Mucosa of descending colon (tissue), 3 donors: Measurements from ENCODE around the gene CALHM2. TPM values are rescaled to one million over a fixed set of nuclear protein-coding genes. Genes with fewer than 3 reads are reported as not detected.

Experiments
- ATAC-seq: fragments of 200-7000 bp; cut with Tn5 transposase; one replicate; pipeline ENCODE4 v1.9.1; 2020; ENCODE audit warnings: mild to moderate bottlenecking, moderate library complexity
- DNase-seq, 3 donors: peaks; one replicate each; pipeline ENCODE4 v3.0.0-alpha.2; 2020
- H3K36me3 ChIP-seq: fragments of 200-600 bp; one replicate; pipeline ENCODE4 v1.8.0; 2021; ENCODE audit warnings: low read depth, mild to moderate bottlenecking
- H3K4me1 ChIP-seq: fragments of 200-600 bp; one replicate; pipeline ENCODE4 v1.8.0; 2021; ENCODE audit warnings: low read depth, mild to moderate bottlenecking
- H3K4me3 ChIP-seq: fragments of 200-600 bp; one replicate; pipeline ENCODE4 v1.8.0; 2021; ENCODE audit warnings: mild to moderate bottlenecking
- H3K9me3 ChIP-seq: fragments of 200-600 bp; one replicate; pipeline ENCODE4 v1.8.0; 2021; ENCODE audit warnings: mild to moderate bottlenecking
- intact Hi-C, 2 donors: fragments of 100-400 bp; cut with DNase I in 1 of 2; cut with micrococcal nuclease in 1 of 2; formaldehyde crosslinking; loops; one replicate each; pipeline versions ENCODE4 v1.11.0 to v1.11.1; 2022; cut with DNase I, micrococcal nuclease
- total RNA-seq, 3 donors: library from RNA; stranded (reverse); fragmentation: NEBNext Ultra II Directional in 2 of 3; extraction: Animal tissue kit (Norgen Biotek cat#: 25700) in 2 of 3; gene quantifications; one replicate each; pipeline versions ENCODE4 v1.2.1 to v1.2.4, GENCODE V29; 2021 to 2023
- TF ChIP-seq, protein P1 (sequence below): fragments of 200-600 bp; IDR thresholded peaks from one replicate; pipeline ENCODE4 v1.8.0; 2022; ENCODE audit warnings: antibody characterized with exemption, mild to moderate bottlenecking
- donor health status: DM: no; HTN: no; CAD: no; lungs with moderate emphysema.
- donor health status: DM: no; HTN: no; CAD: no.
- donor health status: DM: no; HTN: yes; CAD: no.

CALHM2 gene
- total RNA-seq, 3 donors from 2014 or later: 5.8 to 16.8 (median 12.3) TPM

DNA sequence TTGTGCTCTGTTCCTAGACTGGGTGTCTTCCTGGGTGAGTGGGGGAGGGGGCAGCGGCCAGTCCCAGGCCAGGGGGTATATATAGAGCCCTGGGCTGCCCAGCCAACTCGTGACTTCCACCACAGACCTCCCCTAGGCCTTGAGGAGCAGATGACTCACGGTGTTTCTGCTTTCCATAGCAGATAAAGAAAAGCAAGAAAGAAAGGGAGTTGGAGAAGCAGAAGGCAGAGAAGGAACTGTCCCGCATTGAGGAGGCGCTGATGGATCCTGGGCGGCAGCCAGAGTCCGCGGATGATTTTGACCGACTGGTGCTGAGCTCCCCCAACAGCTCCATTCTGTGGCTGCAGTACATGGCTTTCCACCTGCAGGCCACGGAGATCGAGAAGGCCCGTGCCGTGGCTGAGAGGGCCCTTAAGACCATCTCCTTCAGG, 10.1 kb downstream of the CALHM2 start:
- DNase-seq: no peak
- TF ChIP-seq, protein P1, sequence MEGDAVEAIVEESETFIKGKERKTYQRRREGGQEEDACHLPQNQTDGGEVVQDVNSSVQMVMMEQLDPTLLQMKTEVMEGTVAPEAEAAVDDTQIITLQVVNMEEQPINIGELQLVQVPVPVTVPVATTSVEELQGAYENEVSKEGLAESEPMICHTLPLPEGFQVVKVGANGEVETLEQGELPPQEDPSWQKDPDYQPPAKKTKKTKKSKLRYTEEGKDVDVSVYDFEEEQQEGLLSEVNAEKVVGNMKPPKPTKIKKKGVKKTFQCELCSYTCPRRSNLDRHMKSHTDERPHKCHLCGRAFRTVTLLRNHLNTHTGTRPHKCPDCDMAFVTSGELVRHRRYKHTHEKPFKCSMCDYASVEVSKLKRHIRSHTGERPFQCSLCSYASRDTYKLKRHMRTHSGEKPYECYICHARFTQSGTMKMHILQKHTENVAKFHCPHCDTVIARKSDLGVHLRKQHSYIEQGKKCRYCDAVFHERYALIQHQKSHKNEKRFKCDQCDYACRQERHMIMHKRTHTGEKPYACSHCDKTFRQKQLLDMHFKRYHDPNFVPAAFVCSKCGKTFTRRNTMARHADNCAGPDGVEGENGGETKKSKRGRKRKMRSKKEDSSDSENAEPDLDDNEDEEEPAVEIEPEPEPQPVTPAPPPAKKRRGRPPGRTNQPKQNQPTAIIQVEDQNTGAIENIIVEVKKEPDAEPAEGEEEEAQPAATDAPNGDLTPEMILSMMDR: no peak
- intact Hi-C loops: no loop called here
- peaks cover 3% of the 10 kb centered on the region for H3K36me3 ChIP-seq
- H3K4me1 ChIP-seq: no peaks in the 10 kb centered on the region
- no peaks in the 10 kb centered on the region for H3K9me3 ChIP-seq
- peak; percentile 23 for ATAC-seq
- no peak overlapping the region for H3K4me3 ChIP-seq

DNA sequence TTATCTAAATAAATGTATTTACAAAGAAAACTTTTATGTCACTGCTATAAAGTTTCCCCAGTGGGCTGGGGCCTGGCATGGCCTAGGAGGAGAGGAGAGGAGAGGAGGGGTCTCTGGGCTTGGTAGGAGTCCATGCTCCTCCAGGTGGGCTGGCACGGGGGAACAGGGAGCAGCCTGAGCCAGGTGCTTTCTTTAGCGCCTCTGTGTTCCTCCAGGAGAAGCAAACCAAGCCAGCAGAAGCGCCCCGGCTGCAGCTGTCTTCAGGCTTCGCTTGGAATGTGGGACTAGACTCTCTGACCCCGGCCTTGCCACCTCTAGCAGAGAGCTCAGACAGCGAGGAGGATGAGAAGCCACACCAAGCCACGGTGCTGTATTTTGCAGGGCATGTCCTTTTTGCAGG, 10.6 kb downstream of the CALHM2 start:
- Histone ChIP-seq H3K4me1 (no peaks in the 10 kb centered on the region), H3K36me3 (peaks cover 3% of the 10 kb centered on the region), H3K9me3 (no peaks in the 10 kb centered on the region), H3K4me3 (no peak overlapping the region)
- TF ChIP-seq, protein P1: no peak
- DNase-seq: no peak
- intact Hi-C loops: no loop called here
- ATAC-seq: no peak

GRCh38 chr10:103441206-103441605, 11.0 kb downstream of the CALHM2 start:
- no peak overlapping the region for H3K4me3 ChIP-seq
- TF ChIP-seq, protein P1: no peak
- H3K36me3 ChIP-seq: peaks cover 3% of the 10 kb centered on the region
- no peak for ATAC-seq
- no peaks in the 10 kb centered on the region for H3K9me3 ChIP-seq
- intact Hi-C loops: no loop called here
- DNase-seq: no peak
- H3K4me1 ChIP-seq: no peaks in the 10 kb centered on the region

- H3K36me3 ChIP-seq: peaks cover 7% of the 10 kb centered on the region
- no peaks in the 10 kb centered on the region for H3K9me3 ChIP-seq
- no peak for DNase-seq
- ATAC-seq: no peak
- intact Hi-C loops: no loop called here
- TF ChIP-seq, protein P1: no peak
- H3K4me3 ChIP-seq: no peak overlapping the region
- no peaks in the 10 kb centered on the region for H3K4me1 ChIP-seq
Observed at GRCh38 chr10:103440416-103440815, 11.8 kb downstream of the CALHM2 start.

- TF ChIP-seq, protein P1: no peak
- DNase-seq: no peak
Observed at GRCh38 chr10:103439776-103440175, 12.4 kb downstream of the CALHM2 start.

GRCh38 chr10:103433858-103434257, 18.3 kb downstream of the CALHM2 start:
- ATAC-seq (no peak), DNase-seq (peak in 1 of 3 donors; percentile 17)
- TF ChIP-seq, protein P1: no peak
- Histone ChIP-seq H3K4me1 (no peaks in the 10 kb centered on the region), H3K4me3 (no peak overlapping the region), H3K36me3 (peaks cover 4% of the 10 kb centered on the region), H3K9me3 (no peaks in the 10 kb centered on the region)
- intact Hi-C loops: no loop called here

More at GRCh38 chr10:103439776-103440175, 12.4 kb downstream of the CALHM2 start:
- ATAC-seq: no peak
- peaks cover 7% of the 10 kb centered on the region for H3K36me3 ChIP-seq
- no peaks in the 10 kb centered on the region for H3K4me1 ChIP-seq
- no peak overlapping the region for H3K4me3 ChIP-seq
- intact Hi-C loops: no loop called here
- H3K9me3 ChIP-seq: no peaks in the 10 kb centered on the region
